ENCODE results near the gene ABCC1. TPM values are rescaled to one million over a fixed set of nuclear protein-coding genes. Genes with fewer than 3 reads are reported as not detected.
"Not testable (repeated sequence)": the region's sequence is repeated elsewhere in the genome, so short reads cannot be mapped to it uniquely, and the experiment has no call there.

Gene ABCC1
- total and polyA plus RNA-seq, 4 donors = 12.4 to 41.5 (median 31.3) TPM

DNA sequence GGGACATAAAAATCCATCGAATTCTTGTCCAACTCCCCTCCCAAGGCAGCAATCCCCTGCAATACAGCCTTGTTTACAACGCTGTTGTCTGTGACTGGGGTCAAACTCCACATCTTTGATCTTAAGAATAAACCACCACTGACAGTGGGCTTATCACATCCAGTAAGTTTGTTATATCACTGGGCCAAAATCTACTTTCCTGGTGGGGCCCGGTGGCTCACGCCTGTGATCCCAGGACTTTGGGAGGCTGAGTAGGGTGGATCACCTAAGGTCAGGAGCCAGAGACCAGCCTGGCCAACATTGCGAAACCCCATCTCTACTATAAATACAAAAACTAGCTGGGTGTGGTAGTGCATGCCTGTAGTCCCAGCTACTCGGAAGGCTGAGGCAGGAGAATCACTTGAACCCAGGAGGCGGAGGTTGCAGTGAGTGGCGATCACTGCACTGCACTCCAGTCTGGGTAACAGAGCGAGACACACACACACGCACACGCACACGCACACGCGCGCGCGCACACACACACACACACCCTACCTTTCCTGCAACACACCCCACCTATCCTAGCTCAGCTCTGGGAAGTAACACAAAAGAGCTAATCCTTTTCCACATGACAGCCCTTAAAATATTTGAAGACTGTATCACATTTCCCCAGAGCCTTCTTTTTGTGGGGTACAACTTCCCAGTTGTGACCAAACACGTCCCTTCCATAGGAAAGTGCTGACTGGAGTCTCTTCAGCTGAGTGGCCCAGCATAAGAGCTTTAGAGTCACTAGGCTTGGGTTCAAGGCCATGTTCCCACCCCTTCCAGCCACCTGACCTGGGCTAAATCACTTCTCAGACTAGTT is 20.9 kb upstream of the ABCC1 start:
- no peak for ATAC-seq (ENCODE audit: insufficient read depth, low FRiP score)
- Histone ChIP-seq H3K9me3 (ENCODE audit: control insufficient read depth in 4 of 4, insufficient read depth in 3 of 4, low read length in 3 of 4) (no peaks in the 10 kb centered on the region), H3K9ac (ENCODE audit: insufficient read depth in 1 of 2, low read length in 2 of 2) (no peak overlapping the region), H3K36me3 (ENCODE audit: control insufficient read depth in 4 of 4, insufficient read depth in 4 of 4, low read length in 4 of 4) (no peaks in the 10 kb centered on the region), H3K4me3 (no peak overlapping the region), H3K27ac (ENCODE audit: low read depth in 1 of 2, low read length in 1 of 2) (no peak overlapping the region), H3K4me1 (ENCODE audit: control insufficient read depth in 5 of 5, insufficient read depth in 5 of 5, low read length in 5 of 5) (no peaks in the 10 kb centered on the region), H3K27me3 (ENCODE audit: control insufficient read depth in 3 of 3, insufficient read depth in 3 of 3, low read length in 2 of 3) (no peaks in the 10 kb centered on the region)
- no peak for DNase-seq
- TF ChIP-seq CTCF (IDR thresholded peaks at IDR 0.05; ENCODE audit: control extremely low read depth, extremely low read depth) = no peak
- 89 to 93% methylated on average over 18 of the region's 18 CpGs for WGBS, 2 donors

DNA sequence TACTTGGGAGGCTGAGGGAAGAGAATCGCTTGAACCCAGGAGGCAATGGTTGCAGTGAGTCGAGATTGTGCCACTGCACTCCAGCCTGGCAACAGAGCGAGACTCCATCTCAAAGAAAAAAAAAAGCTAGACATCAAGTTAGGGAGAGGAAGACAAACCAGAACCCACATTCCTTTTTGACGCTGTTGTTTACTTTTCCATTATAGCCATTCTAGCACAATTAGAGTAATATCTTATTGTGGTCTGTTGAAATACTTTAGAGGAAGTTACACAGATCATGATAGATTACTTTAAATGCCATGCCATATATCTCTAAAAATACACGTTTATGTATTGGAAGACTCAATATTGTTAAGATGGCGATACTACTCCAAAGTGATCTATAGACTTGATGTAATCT is 16.5 kb upstream of the ABCC1 start:
- Histone ChIP-seq H3K27me3 (ENCODE audit: control insufficient read depth in 3 of 3, insufficient read depth in 3 of 3, low read length in 2 of 3) (no peaks in the 10 kb centered on the region), H3K9ac (ENCODE audit: insufficient read depth in 1 of 2, low read length in 2 of 2) (no peak overlapping the region), H3K4me1 (ENCODE audit: control insufficient read depth in 5 of 5, insufficient read depth in 5 of 5, low read length in 5 of 5) (no peaks in the 10 kb centered on the region), H3K27ac (ENCODE audit: low read depth in 1 of 2, low read length in 1 of 2) (no peak overlapping the region), H3K36me3 (ENCODE audit: control insufficient read depth in 4 of 4, insufficient read depth in 4 of 4, low read length in 4 of 4) (no peaks in the 10 kb centered on the region), H3K9me3 (ENCODE audit: control insufficient read depth in 4 of 4, insufficient read depth in 3 of 4, low read length in 3 of 4) (no peaks in the 10 kb centered on the region), H3K4me3 (no peak overlapping the region)
- DNase-seq (no peak), ATAC-seq (ENCODE audit: insufficient read depth, low FRiP score) (no peak)
- no peak for TF ChIP-seq CTCF (IDR thresholded peaks at IDR 0.05; ENCODE audit: control extremely low read depth, extremely low read depth)
- WGBS, 2 donors = 62 to 65% methylated on average over 6 of the region's 6 CpGs

DNA sequence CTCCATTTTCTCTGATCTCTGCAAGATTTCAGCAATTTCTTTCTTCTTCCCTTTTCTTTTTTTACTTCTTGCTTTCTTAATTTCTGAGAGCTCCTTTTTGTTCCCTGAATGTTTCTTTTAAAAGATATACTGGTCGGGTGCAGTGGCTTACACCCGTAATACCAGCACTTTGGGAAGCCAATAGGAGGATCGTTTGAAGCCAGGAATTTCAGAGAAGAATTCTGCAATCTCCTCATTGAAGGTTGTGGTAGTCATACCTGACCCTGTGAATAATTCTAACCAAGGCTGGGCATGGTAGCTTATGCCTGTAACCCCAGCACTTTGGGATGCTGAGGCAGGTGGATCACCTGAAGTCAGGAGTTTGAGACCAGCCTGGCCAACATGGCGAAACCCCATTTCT is 15.6 kb upstream of the ABCC1 start:
- WGBS, 2 donors = 77 to 82% methylated on average over 4 of the region's 4 CpGs
- TF ChIP-seq CTCF (IDR thresholded peaks at IDR 0.05; ENCODE audit: control extremely low read depth, extremely low read depth) = no peak
- H3K27ac ChIP-seq (ENCODE audit: low read depth in 1 of 2, low read length in 1 of 2) = no peak overlapping the region
- no peak for ATAC-seq (ENCODE audit: insufficient read depth, low FRiP score)
- no peaks in the 10 kb centered on the region for H3K27me3 ChIP-seq (ENCODE audit: control insufficient read depth in 3 of 3, insufficient read depth in 3 of 3, low read length in 2 of 3)
- no peak overlapping the region for H3K4me3 ChIP-seq
- no peaks in the 10 kb centered on the region for H3K9me3 ChIP-seq (ENCODE audit: control insufficient read depth in 4 of 4, insufficient read depth in 3 of 4, low read length in 3 of 4)
- no peak for DNase-seq
- H3K9ac ChIP-seq (ENCODE audit: insufficient read depth in 1 of 2, low read length in 2 of 2) = no peak overlapping the region
- H3K4me1 ChIP-seq (ENCODE audit: control insufficient read depth in 5 of 5, insufficient read depth in 5 of 5, low read length in 5 of 5) = no peaks in the 10 kb centered on the region
- no peaks in the 10 kb centered on the region for H3K36me3 ChIP-seq (ENCODE audit: control insufficient read depth in 4 of 4, insufficient read depth in 4 of 4, low read length in 4 of 4)

DNA sequence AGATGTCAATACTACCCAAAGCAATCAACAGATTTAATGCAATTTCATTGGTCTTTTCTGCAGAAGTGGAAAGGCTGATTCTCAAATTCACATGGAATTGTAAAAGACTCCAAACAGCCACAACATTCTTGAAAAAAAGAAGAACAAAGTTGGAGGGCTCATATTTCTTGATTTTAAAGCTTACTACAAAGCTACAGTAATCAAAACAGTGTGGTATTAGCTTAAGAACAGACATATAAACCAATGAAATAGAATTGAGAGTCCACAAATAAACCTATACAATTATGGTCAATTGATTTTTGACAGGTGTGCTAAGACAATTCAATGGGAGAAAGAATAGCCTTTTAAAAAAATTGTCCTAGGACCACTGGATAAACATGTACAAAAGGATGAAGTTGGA is 14.4 kb upstream of the ABCC1 start:
- no peaks in the 10 kb centered on the region for H3K27me3 ChIP-seq (ENCODE audit: control insufficient read depth in 3 of 3, insufficient read depth in 3 of 3, low read length in 2 of 3)
- no peak for ATAC-seq (ENCODE audit: insufficient read depth, low FRiP score)

GRCh38 chr16:15936809-15937208 is 12.6 kb upstream of the ABCC1 start:
- not testable (repeated sequence) for H3K4me3 ChIP-seq; H3K9me3 ChIP-seq (ENCODE audit: control insufficient read depth in 4 of 4, insufficient read depth in 3 of 4, low read length in 3 of 4); H3K27ac ChIP-seq (ENCODE audit: low read depth in 1 of 2, low read length in 1 of 2); DNase-seq; H3K27me3 ChIP-seq (ENCODE audit: control insufficient read depth in 3 of 3, insufficient read depth in 3 of 3, low read length in 2 of 3); H3K9ac ChIP-seq (ENCODE audit: insufficient read depth in 1 of 2, low read length in 2 of 2); ATAC-seq (ENCODE audit: insufficient read depth, low FRiP score); H3K4me1 ChIP-seq (ENCODE audit: control insufficient read depth in 5 of 5, insufficient read depth in 5 of 5, low read length in 5 of 5); H3K36me3 ChIP-seq (ENCODE audit: control insufficient read depth in 4 of 4, insufficient read depth in 4 of 4, low read length in 4 of 4)
- WGBS, 2 donors = 65 to 80% methylated on average over 6 of the region's 6 CpGs

More for the DNA sequence above, 14.4 kb upstream of the ABCC1 start:
- H3K36me3 ChIP-seq (ENCODE audit: control insufficient read depth in 4 of 4, insufficient read depth in 4 of 4, low read length in 4 of 4) = no peaks in the 10 kb centered on the region
- no peak for DNase-seq
- TF ChIP-seq CTCF (IDR thresholded peaks at IDR 0.05; ENCODE audit: control extremely low read depth, extremely low read depth) = no peak
- no peaks in the 10 kb centered on the region for H3K4me1 ChIP-seq (ENCODE audit: control insufficient read depth in 5 of 5, insufficient read depth in 5 of 5, low read length in 5 of 5)
- no peak overlapping the region for H3K27ac ChIP-seq (ENCODE audit: low read depth in 1 of 2, low read length in 1 of 2)
- no peak overlapping the region for H3K4me3 ChIP-seq
- H3K9ac ChIP-seq (ENCODE audit: insufficient read depth in 1 of 2, low read length in 2 of 2) = no peak overlapping the region
- H3K9me3 ChIP-seq (ENCODE audit: control insufficient read depth in 4 of 4, insufficient read depth in 3 of 4, low read length in 3 of 4) = no peaks in the 10 kb centered on the region

All from lung (tissue), 12 donors.